Osteocyte (in vitro differentiated cells): ENCODE measurements around the gene ANTXR2. TPM values are rescaled to one million over a fixed set of nuclear protein-coding genes. Genes with fewer than 3 reads are reported as not detected.

Experiments used
- DNase-seq: peaks from one replicate; pipeline ENCODE4 v3.0.0; 2021; ENCODE audit warnings: mixed read lengths; ENCODE audit not compliant: unreplicated experiment; ENCODE audit errors: extremely low spot score
- H3K27ac Mint-ChIP-seq: one replicate; pipeline ENCODE4 v1.8.0; 2021; ENCODE audit warnings: mild to moderate bottlenecking, mixed read lengths; ENCODE audit not compliant: unreplicated experiment
- H3K27me3 Mint-ChIP-seq: one replicate; pipeline ENCODE4 v1.8.0; 2021; ENCODE audit warnings: mixed read lengths; ENCODE audit not compliant: unreplicated experiment
- H3K36me3 Mint-ChIP-seq: one replicate; pipeline ENCODE4 v1.8.0; 2021; ENCODE audit warnings: mixed read lengths; ENCODE audit not compliant: unreplicated experiment
- H3K4me1 Mint-ChIP-seq: one replicate; pipeline ENCODE4 v1.8.0; 2021; ENCODE audit warnings: mixed read lengths; ENCODE audit not compliant: unreplicated experiment
- H3K4me3 Mint-ChIP-seq: one replicate; pipeline ENCODE4 v1.8.0; 2021; ENCODE audit warnings: mild to moderate bottlenecking, moderate library complexity, mixed read lengths; ENCODE audit not compliant: unreplicated experiment
- H3K9me3 Mint-ChIP-seq: one replicate; pipeline ENCODE4 v1.8.0; 2021; ENCODE audit warnings: mixed read lengths; ENCODE audit not compliant: unreplicated experiment
- CTCF ChIP-seq: fragments of 200-600 bp; sonication (generic); IDR thresholded peaks from 2 replicates; pipeline ENCODE4 v1.5.0; 2021; ENCODE audit warnings: antibody characterized with exemption, mild to moderate bottlenecking, moderate library complexity
- total RNA-seq: library from RNA; stranded (reverse); gene quantifications from 2 replicates; pipeline ENCODE4 v1.2.1, GENCODE V29; 2021

ANTXR2 gene
- total RNA-seq, 1 donor from 2014 or later, result 35.3 TPM

- DNase-seq, result no peak
- no peak overlapping the region for H3K27ac Mint-ChIP-seq
- H3K36me3 Mint-ChIP-seq, result no peaks in the 10 kb centered on the region
- H3K27me3 Mint-ChIP-seq, result peaks cover 23% of the 10 kb centered on the region
- no peak for TF ChIP-seq CTCF
- no peak overlapping the region for H3K4me3 Mint-ChIP-seq
- no peaks in the 10 kb centered on the region for H3K4me1 Mint-ChIP-seq
- no peaks in the 10 kb centered on the region for H3K9me3 Mint-ChIP-seq
These were observed 200.3 kb downstream of the ANTXR2 start for GRCh38 chr4:79872738-79873137.

GRCh38 chr4:79871961-79872360 is 201.1 kb downstream of the ANTXR2 start:
- no peaks in the 10 kb centered on the region for H3K4me1 Mint-ChIP-seq

GRCh38 chr4:79869597-79870237 is 203.3 kb downstream of the ANTXR2 start:
- no peak for DNase-seq
- Mint-ChIP-seq H3K4me1 (no peaks in the 10 kb centered on the region), H3K4me3 (no peak overlapping the region), H3K27ac (no peak overlapping the region), H3K36me3 (no peaks in the 10 kb centered on the region), H3K9me3 (no peaks in the 10 kb centered on the region), H3K27me3 (peaks cover 22% of the 10 kb centered on the region)
- TF ChIP-seq CTCF, result no peak

More at GRCh38 chr4:79871961-79872360, 201.1 kb downstream of the ANTXR2 start:
- Mint-ChIP-seq H3K36me3 (no peaks in the 10 kb centered on the region), H3K27ac (no peak overlapping the region), H3K9me3 (no peaks in the 10 kb centered on the region), H3K27me3 (peaks cover 22% of the 10 kb centered on the region), H3K4me3 (no peak overlapping the region)
- TF ChIP-seq CTCF, result no peak
- no peak for DNase-seq

- no peaks in the 10 kb centered on the region for H3K36me3 Mint-ChIP-seq
- no peak for DNase-seq
- peaks cover 27% of the 10 kb centered on the region for H3K27me3 Mint-ChIP-seq
- no peak overlapping the region for H3K27ac Mint-ChIP-seq
- no peaks in the 10 kb centered on the region for H3K4me1 Mint-ChIP-seq
- no peak for TF ChIP-seq CTCF
- H3K9me3 Mint-ChIP-seq, result no peaks in the 10 kb centered on the region
- H3K4me3 Mint-ChIP-seq, result no peak overlapping the region
These were observed 207.8 kb downstream of the ANTXR2 start for GRCh38 chr4:79865201-79865597.

- DNase-seq, result no peak
These were observed 208.4 kb downstream of the ANTXR2 start for GRCh38 chr4:79864500-79865200.

More at GRCh38 chr4:79864500-79865200, 208.4 kb downstream of the ANTXR2 start:
- H3K4me1 Mint-ChIP-seq, result no peaks in the 10 kb centered on the region
- no peaks in the 10 kb centered on the region for H3K36me3 Mint-ChIP-seq
- H3K9me3 Mint-ChIP-seq, result no peaks in the 10 kb centered on the region
- H3K27ac Mint-ChIP-seq, result no peak overlapping the region
- no peak overlapping the region for H3K4me3 Mint-ChIP-seq
- H3K27me3 Mint-ChIP-seq, result peaks cover 25% of the 10 kb centered on the region
- TF ChIP-seq CTCF, result no peak
